Panc1 (cell line): ENCODE data around the gene SLC9A1. TPM values are rescaled to one million over a fixed set of nuclear protein-coding genes. Genes with fewer than 3 reads are reported as not detected.

ENCODE experiments used
- ATAC-seq: fragments of 200-7000 bp; cut with Tn5 transposase; 2 replicates; pipeline ENCODE4 v1.9.1; 2020; ENCODE audit warnings: mild to moderate bottlenecking, moderate library complexity
- BruUV-seq: library from RNA; stranded (reverse); fragments of 400-500 nt; replicated peaks from 2 replicates; lab custom pipeline; 2021; lab: Mats Ljungman, UMichigan
- CTCF ChIA-PET: fragments of 300-600 bp; sonication (Branson Sonifier 250); formaldehyde crosslinking; loops from one replicate; lab custom pipeline; 2022; ENCODE audit warnings: antibody characterized with exemption; lab: Charles Lee
- POLR2A ChIA-PET: fragments of 300-600 bp; sonication (Branson Sonifier 250); formaldehyde crosslinking; loops from one replicate; lab custom pipeline; 2022; ENCODE audit warnings: antibody characterized with exemption; lab: Charles Lee
- DNase-seq: peaks from one replicate; pipeline ENCODE4 v3.0.0-alpha.2; 2010; ENCODE audit warnings: low read depth, low spot score
- H3K27ac ChIP-seq: 2 replicates; pipeline ENCODE4 v1.5.1; 2011; ENCODE audit warnings: mild to moderate bottlenecking, low read length, inconsistent platforms
- H3K27me3 ChIP-seq: fragments of 200-500 bp; sonication (Bioruptor generic); 2 replicates; pipeline ENCODE4 v1.6.0; 2014; ENCODE audit warnings: low read length, inconsistent platforms; ENCODE audit not compliant: control insufficient read depth, insufficient read depth
- H3K36me3 ChIP-seq: fragments of 200-500 bp; sonication (Bioruptor generic); 2 replicates; pipeline ENCODE4 v1.5.1; 2014; ENCODE audit warnings: inconsistent platforms, mild to moderate bottlenecking, low read length, moderate library complexity; ENCODE audit not compliant: control insufficient read depth, insufficient read depth
- H3K4me1 ChIP-seq: 2 replicates; pipeline ENCODE4 v1.5.1; 2011; ENCODE audit warnings: inconsistent platforms, mild to moderate bottlenecking, low read length, moderate library complexity; ENCODE audit not compliant: control insufficient read depth, insufficient read depth
- H3K4me3 ChIP-seq, 2 experiments: 2 replicates each; pipeline ENCODE4 v1.5.1; 2011 to 2012; ENCODE audit warnings: low read depth in 2 of 2, low read length in 2 of 2, mild to moderate bottlenecking in 2 of 2, inconsistent platforms in 1 of 2, moderate library complexity in 1 of 2
- H3K9me3 ChIP-seq: fragments of 200-500 bp; sonication (Bioruptor generic); 2 replicates; pipeline ENCODE4 v1.5.1; 2014; ENCODE audit warnings: low read depth, mild to moderate bottlenecking, inconsistent platforms, low read length, moderate library complexity; ENCODE audit not compliant: control insufficient read depth, insufficient read depth
- CTCF ChIP-seq: fragments of 450-650 bp; IDR thresholded peaks from 2 replicates; pipeline ENCODE4 v1.5.1; 2017; ENCODE audit warnings: mild to moderate bottlenecking
- POLR2AphosphoS5 ChIP-seq: IDR thresholded peaks from 2 replicates; pipeline ENCODE4 v1.6.1; 2012; ENCODE audit warnings: mild to moderate bottlenecking, low read depth, low read length, moderate library complexity
- REST ChIP-seq, 2 experiments: IDR thresholded peaks; 2 replicates each; pipeline ENCODE4 v1.6.1; 2011 to 2012; ENCODE audit warnings: low read depth in 2 of 2, control low read depth in 1 of 2, low read length in 1 of 2, mild to moderate bottlenecking in 1 of 2, moderate library complexity in 1 of 2; ENCODE audit not compliant: insufficient read depth in 1 of 2
- SIN3A ChIP-seq: IDR thresholded peaks from 2 replicates; pipeline ENCODE4 v1.6.1; 2012; ENCODE audit warnings: low read depth, mild to moderate bottlenecking, low read length, moderate library complexity, borderline replicate concordance; ENCODE audit not compliant: insufficient read depth
- TCF7L2 ChIP-seq: IDR thresholded peaks from 2 replicates; pipeline ENCODE4 v1.6.1; 2011; ENCODE audit warnings: mild to moderate bottlenecking, low read depth, low read length, inconsistent platforms
- in situ Hi-C: cut with HindIII; loops from 2 replicates; pipeline ENCODE4 v1.10.0; 2016; ENCODE audit warnings: low sequenced_read_pairs, low pct_unique_long_range_greater_than_20kb
- intact Hi-C: fragments of 100-400 bp; cut with micrococcal nuclease; formaldehyde crosslinking; loops from one replicate; pipeline ENCODE4 v1.10.0; 2022; ENCODE audit not compliant: unreplicated experiment
- total RNA-seq: library from RNA; stranded (reverse); gene quantifications from one replicate; pipeline ENCODE4 v1.2.1, GENCODE V29; 2021; ENCODE audit not compliant: unreplicated experiment

The SLC9A1 gene
- total RNA-seq, 1 experiment from 2014 or later = 31.3 TPM

GRCh38 chr1:27141266-27142003 is 13.5 kb downstream of the SLC9A1 start:
- ATAC-seq (no peak), DNase-seq (no peak)
- POLR2A ChIA-PET = no interaction called here

GRCh38 chr1:27139980-27140379 is 14.9 kb downstream of the SLC9A1 start:
- intact Hi-C loops = no loop called here
- TF ChIP-seq CTCF (no peak), POLR2AphosphoS5 (no peak), TCF7L2 (no peak), REST (IDR thresholded peaks at IDR 0.05; ENCODE audit: insufficient read depth in 1 of 2, low read depth in 2 of 2, low read length in 1 of 2) (no peak)

More at GRCh38 chr1:27141266-27142003, 13.5 kb downstream of the SLC9A1 start:
- Histone ChIP-seq H3K27ac (no peak overlapping the region), H3K27me3 (no peaks in the 10 kb centered on the region), H3K4me3 (no peak overlapping the region), H3K9me3 (no peaks in the 10 kb centered on the region), H3K36me3 (no peaks in the 10 kb centered on the region), H3K4me1 (peaks cover 26% of the 10 kb centered on the region)
- in situ Hi-C loops = no loop called here
- no peak for TF ChIP-seq SIN3A
- no peak for TF ChIP-seq TCF7L2
- no peak for TF ChIP-seq POLR2AphosphoS5
- TF ChIP-seq CTCF = no peak
- no peak for TF ChIP-seq REST (IDR thresholded peaks at IDR 0.05; ENCODE audit: insufficient read depth in 1 of 2, low read depth in 2 of 2, low read length in 1 of 2)
- BruUV-seq = no TSS peak
- CTCF ChIA-PET = interaction anchor here (0.5 kb wide), 1 partner anchor 13 kb away, joined by 8 read pairs; the partner anchor contains the start of gene SLC9A1
- intact Hi-C loops = no loop called here

More at GRCh38 chr1:27139980-27140379, 14.9 kb downstream of the SLC9A1 start:
- ChIA-PET CTCF (interaction anchor here (0.7 kb wide), 1 partner anchor 31 kb away, joined by 4 read pairs; no protein-coding TSS in a partner anchor), POLR2A (interaction anchor here (0.7 kb wide), 1 partner anchor 28 kb away, joined by 9 read pairs; no protein-coding TSS in a partner anchor)
- ATAC-seq (no peak), DNase-seq (no peak)
- Histone ChIP-seq H3K36me3 (no peaks in the 10 kb centered on the region), H3K27ac (no peak overlapping the region), H3K4me1 (peaks cover 16% of the 10 kb centered on the region; the same call in 1 of the 2 replicates), H3K9me3 (no peaks in the 10 kb centered on the region), H3K4me3 (no peak overlapping the region), H3K27me3 (no peaks in the 10 kb centered on the region)
- no TSS peak for BruUV-seq
- in situ Hi-C loops = no loop called here
